Measurements from ENCODE around the gene RAD51B.
"Not testable (repeated sequence)": the region's sequence is repeated elsewhere in the genome, so short reads cannot be mapped to it uniquely, and the experiment has no call there.

The RAD51B gene

GRCh38 chr14:68414121-68414520 is 594.5 kb downstream of the RAD51B start:
- in situ Hi-C loops (cut with MboI; ENCODE audit: low sequenced_read_pairs), result no loop called here

- in situ Hi-C loops (cut with MboI; ENCODE audit: low sequenced_read_pairs), result no loop called here
Measured at GRCh38 chr14:68416171-68416570, 596.6 kb downstream of the RAD51B start.

- in situ Hi-C loops (cut with MboI; ENCODE audit: low sequenced_read_pairs), result no loop called here
Measured at GRCh38 chr14:68417009-68417650, 597.6 kb downstream of the RAD51B start.

- in situ Hi-C loops (cut with MboI; ENCODE audit: low sequenced_read_pairs), result no loop called here
Measured at GRCh38 chr14:68418174-68419118, 598.9 kb downstream of the RAD51B start.

- in situ Hi-C loops (cut with MboI; ENCODE audit: low sequenced_read_pairs), result no loop called here
Measured at GRCh38 chr14:68420350-68420749, 600.8 kb downstream of the RAD51B start.

- in situ Hi-C loops (cut with MboI; ENCODE audit: low sequenced_read_pairs), result no loop called here
Measured at GRCh38 chr14:68421116-68421515, 601.5 kb downstream of the RAD51B start.

GRCh38 chr14:68423686-68424085 is 604.1 kb downstream of the RAD51B start:
- in situ Hi-C loops (cut with MboI; ENCODE audit: low sequenced_read_pairs), result no loop called here

- in situ Hi-C loops (cut with MboI; ENCODE audit: low sequenced_read_pairs), result no loop called here
Measured at GRCh38 chr14:68424443-68425172, 605.0 kb downstream of the RAD51B start.

GRCh38 chr14:68426661-68427549 is 607.3 kb downstream of the RAD51B start:
- in situ Hi-C loops (cut with MboI; ENCODE audit: low sequenced_read_pairs), result no loop called here

GRCh38 chr14:68427550-68427890 is 607.9 kb downstream of the RAD51B start:
- in situ Hi-C loops (cut with MboI; ENCODE audit: low sequenced_read_pairs), result no loop called here

GRCh38 chr14:68428900-68429299 is 609.3 kb downstream of the RAD51B start:
- in situ Hi-C loops (cut with MboI; ENCODE audit: low sequenced_read_pairs), result not testable (repeated sequence)

GRCh38 chr14:68434173-68434572 is 614.6 kb downstream of the RAD51B start:
- in situ Hi-C loops (cut with MboI; ENCODE audit: low sequenced_read_pairs), result not testable (repeated sequence)

- in situ Hi-C loops (cut with MboI; ENCODE audit: low sequenced_read_pairs), result not testable (repeated sequence)
Measured at GRCh38 chr14:68435631-68436030, 616.1 kb downstream of the RAD51B start.

- in situ Hi-C loops (cut with MboI; ENCODE audit: low sequenced_read_pairs), result no loop called here
Measured at GRCh38 chr14:68439676-68440075, 620.1 kb downstream of the RAD51B start.

- in situ Hi-C loops (cut with MboI; ENCODE audit: low sequenced_read_pairs), result no loop called here
Measured at GRCh38 chr14:68440820-68441219, 621.2 kb downstream of the RAD51B start.

- in situ Hi-C loops (cut with MboI; ENCODE audit: low sequenced_read_pairs), result no loop called here
Measured at GRCh38 chr14:68441542-68441941, 622.0 kb downstream of the RAD51B start.

GRCh38 chr14:68442828-68443629 is 623.5 kb downstream of the RAD51B start:
- in situ Hi-C loops (cut with MboI; ENCODE audit: low sequenced_read_pairs), result no loop called here

GRCh38 chr14:68444449-68445168 is 625.0 kb downstream of the RAD51B start:
- in situ Hi-C loops (cut with MboI; ENCODE audit: low sequenced_read_pairs), result no loop called here
